Spleen (tissue), 11 donors: Measurements from ENCODE around the gene STAP2. TPM values are rescaled to one million over a fixed set of nuclear protein-coding genes. Genes with fewer than 3 reads are reported as not detected.

Experiments
- DNase-seq: peaks from one replicate; pipeline ENCODE4 v3.0.0-alpha.2; 2020
- H3K27ac ChIP-seq, 8 donors: fragments of 200-600 bp; sonication (generic) in 7 of 8; 1 replicate in 4 of 8; 2 replicates in 4 of 8; pipeline versions ENCODE4 v1.5.0 to v1.8.0; 2016 to 2021; ENCODE audit warnings: inconsistent platforms in 4 of 8, mild to moderate bottlenecking in 4 of 8, moderate library complexity in 1 of 8
- H3K27me3 ChIP-seq, 7 donors: fragments of 200-600 bp; sonication (generic) in 6 of 7; replicated peaks in 1 of 7; 1 replicate in 4 of 7; 2 replicates in 3 of 7; pipeline versions ENCODE4 v1.5.0 to v1.8.0; 2016 to 2021; ENCODE audit warnings: inconsistent platforms in 3 of 7, mild to moderate bottlenecking in 1 of 7
- H3K36me3 ChIP-seq, 6 donors: fragments of 200-600 bp; sonication (generic) in 5 of 6; 1 replicate in 4 of 6; 2 replicates in 2 of 6; pipeline versions ENCODE4 v1.5.0 to v1.8.0; 2016 to 2021; ENCODE audit warnings: inconsistent platforms in 2 of 6
- H3K4me1 ChIP-seq, 6 donors: fragments of 200-600 bp; sonication (generic) in 5 of 6; 1 replicate in 3 of 6; 2 replicates in 3 of 6; pipeline versions ENCODE4 v1.5.0 to v1.8.0; 2016 to 2021; ENCODE audit warnings: inconsistent platforms in 3 of 6
- H3K4me3 ChIP-seq, 8 donors: fragments of 200-600 bp; sonication (generic) in 7 of 8; 1 replicate in 4 of 8; 2 replicates in 4 of 8; pipeline versions ENCODE4 v1.5.0 to v1.8.0; 2016 to 2021; ENCODE audit warnings: inconsistent platforms in 4 of 8, mild to moderate bottlenecking in 4 of 8, moderate library complexity in 2 of 8
- H3K9me3 ChIP-seq, 8 donors: fragments of 200-600 bp; sonication (generic) in 7 of 8; 1 replicate in 4 of 8; 2 replicates in 4 of 8; pipeline versions ENCODE4 v1.5.0 to v1.8.0; 2016 to 2021; ENCODE audit warnings: inconsistent platforms in 4 of 8
- POLR2A ChIP-seq, 3 donors: fragments of 450-650 bp; IDR thresholded peaks; one replicate each; pipeline ENCODE4 v1.5.1; 2017; ENCODE audit warnings: antibody characterized with exemption in 3 of 3, mild to moderate bottlenecking in 1 of 3
- POLR2AphosphoS5 ChIP-seq, 3 donors: sonication (generic); formaldehyde crosslinking; IDR thresholded peaks; one replicate each; pipeline ENCODE4 v1.5.1; 2017; ENCODE audit warnings: antibody characterized with exemption in 3 of 3
- WGBS, 5 donors: extraction: QIAGEN DNeasy Blood & Tissue Kit in 3 of 5; methylation state at CpG; one replicate each; pipeline versions ENCODE4 v1.1.5 to v1.1.7; 2013 to 2018; 5-methylcytosine and 5-hydroxymethylcytosine counted together
- intact Hi-C: fragments of 100-400 bp; cut with DNase I; formaldehyde crosslinking; loops from one replicate; pipeline ENCODE4 v1.15.0; 2023; ENCODE audit warnings: low total_unique reads
- polyA plus RNA-seq, 3 donors: library from polyadenylated mRNA; stranded (reverse); fragments of 200-250 nt; gene quantifications; one replicate each; pipeline ENCODE4 v1.2.1, GENCODE V29; 2013
- total RNA-seq, 7 donors: library from RNA; depleted of rRNA in 3 of 7; stranded (reverse); fragments of >200 nt in 3 of 7; fragmentation: NEBNext Ultra II Directional in 4 of 7; extraction: Animal tissue kit (Norgen Biotek cat#: 25700) in 4 of 7; gene quantifications; one replicate each; pipeline versions ENCODE4 v1.1.0 to v1.2.1, GENCODE V29; 2016 to 2021
- TF ChIP-seq, protein P1 (sequence below), 11 experiments: fragments of 200-600 bp in 7 of 11; fragments of 450-650 bp in 4 of 11; sonication (generic) in 4 of 11; IDR thresholded peaks in 8 of 11; conservative IDR thresholded peaks in 3 of 11; 1 replicate in 7 of 11; 2 replicates in 4 of 11; pipeline versions ENCODE4 v1.4.0 to v1.8.0; 2016 to 2021; ENCODE audit warnings: antibody characterized with exemption in 11 of 11, inconsistent platforms in 4 of 11, mild to moderate bottlenecking in 1 of 11
- donor health status: healthy with polysubstance abuse.
- donor health status: DM: no; HTN: no; CAD: no; lungs with moderate emphysema.
- donor health status: DM: no; HTN: no; CAD: no.
- donor health status: Bipolar disorder and iron deficiency.
- donor health status: healthy.
- donor health status: DM: no; HTN: no; CAD: no.
- donor health status: DM: yes; HTN: yes; CAD: no.

STAP2 gene
- total and polyA plus RNA-seq, 10 donors: 0.79 to 5.1 (median 2.1) TPM; not detected in 1

DNA sequence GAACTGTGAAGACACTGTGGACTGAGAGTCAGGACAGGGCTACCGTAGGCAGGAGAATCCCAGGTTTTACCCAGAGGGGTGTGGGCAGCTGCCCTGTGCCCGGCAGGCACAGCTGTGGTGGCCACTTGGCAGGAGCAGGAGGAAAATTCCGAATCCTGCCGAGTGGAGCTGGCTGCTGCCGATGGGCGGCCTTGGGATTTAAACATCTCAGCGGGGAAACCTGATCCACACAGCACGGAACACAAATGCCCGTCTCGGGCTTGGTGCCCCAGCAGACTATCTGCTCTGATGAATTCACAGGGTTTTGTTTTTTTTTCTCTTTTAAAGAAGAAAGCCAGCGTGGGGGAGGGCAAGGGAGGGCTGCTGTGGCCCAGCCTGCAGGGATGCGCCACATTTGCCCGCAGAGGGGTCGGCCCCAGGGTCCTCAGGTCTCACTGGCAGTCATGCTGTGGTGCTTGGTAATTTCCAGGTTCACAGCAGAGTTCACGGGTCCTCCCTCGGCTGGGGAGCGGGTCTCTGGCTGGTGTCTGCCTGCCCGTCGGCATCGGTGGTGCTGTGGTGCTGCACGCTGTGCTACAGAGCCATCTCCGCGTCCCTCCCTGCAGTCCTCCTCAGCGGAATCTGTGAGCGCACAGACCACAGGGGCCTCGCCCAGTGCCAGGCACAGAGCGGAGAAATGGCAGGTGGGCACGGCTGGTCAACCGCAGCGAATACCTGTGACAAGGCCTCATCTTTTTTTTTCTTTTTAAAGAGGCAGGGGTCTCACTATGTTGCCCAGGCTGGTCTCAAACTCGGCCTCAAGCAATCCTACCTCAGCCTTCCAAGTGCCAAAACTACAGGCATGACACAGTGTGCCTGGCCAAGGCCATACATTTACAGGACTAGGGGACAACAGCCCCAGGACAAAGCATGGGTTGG is 32.9 kb upstream of the STAP2 start:
- Histone ChIP-seq H3K4me3 (no peak overlapping the region), H3K4me1 (peaks cover 88 to 98% (median 91%) of the 10 kb centered on the region in 6 donors), H3K27ac (peak overlapping the region in 6 of 8 donors; percentile 4 to 92 (median 86)), H3K9me3 (no peaks in the 10 kb centered on the region), H3K27me3 (no peaks in the 10 kb centered on the region), H3K36me3 (peaks cover 0 to 42% (median 6%) of the 10 kb centered on the region in 6 donors)
- WGBS, 5 donors: 82 to 93% (median 92%) methylated on average over 23 to 31 of the region's 31 CpGs
- TF ChIP-seq, protein P1, sequence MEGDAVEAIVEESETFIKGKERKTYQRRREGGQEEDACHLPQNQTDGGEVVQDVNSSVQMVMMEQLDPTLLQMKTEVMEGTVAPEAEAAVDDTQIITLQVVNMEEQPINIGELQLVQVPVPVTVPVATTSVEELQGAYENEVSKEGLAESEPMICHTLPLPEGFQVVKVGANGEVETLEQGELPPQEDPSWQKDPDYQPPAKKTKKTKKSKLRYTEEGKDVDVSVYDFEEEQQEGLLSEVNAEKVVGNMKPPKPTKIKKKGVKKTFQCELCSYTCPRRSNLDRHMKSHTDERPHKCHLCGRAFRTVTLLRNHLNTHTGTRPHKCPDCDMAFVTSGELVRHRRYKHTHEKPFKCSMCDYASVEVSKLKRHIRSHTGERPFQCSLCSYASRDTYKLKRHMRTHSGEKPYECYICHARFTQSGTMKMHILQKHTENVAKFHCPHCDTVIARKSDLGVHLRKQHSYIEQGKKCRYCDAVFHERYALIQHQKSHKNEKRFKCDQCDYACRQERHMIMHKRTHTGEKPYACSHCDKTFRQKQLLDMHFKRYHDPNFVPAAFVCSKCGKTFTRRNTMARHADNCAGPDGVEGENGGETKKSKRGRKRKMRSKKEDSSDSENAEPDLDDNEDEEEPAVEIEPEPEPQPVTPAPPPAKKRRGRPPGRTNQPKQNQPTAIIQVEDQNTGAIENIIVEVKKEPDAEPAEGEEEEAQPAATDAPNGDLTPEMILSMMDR (IDR thresholded peaks at IDR 0.05 in 8 of 11, conservative IDR thresholded peaks at IDR 0.05 in 3 of 11): no peak
- peak in 1 of 3 donors; percentile 2 for TF ChIP-seq POLR2AphosphoS5 (IDR thresholded peaks at IDR 0.05)
- no peak for TF ChIP-seq POLR2A (IDR thresholded peaks at IDR 0.05)
- DNase-seq: no peak
- intact Hi-C loops: no loop called here

DNA sequence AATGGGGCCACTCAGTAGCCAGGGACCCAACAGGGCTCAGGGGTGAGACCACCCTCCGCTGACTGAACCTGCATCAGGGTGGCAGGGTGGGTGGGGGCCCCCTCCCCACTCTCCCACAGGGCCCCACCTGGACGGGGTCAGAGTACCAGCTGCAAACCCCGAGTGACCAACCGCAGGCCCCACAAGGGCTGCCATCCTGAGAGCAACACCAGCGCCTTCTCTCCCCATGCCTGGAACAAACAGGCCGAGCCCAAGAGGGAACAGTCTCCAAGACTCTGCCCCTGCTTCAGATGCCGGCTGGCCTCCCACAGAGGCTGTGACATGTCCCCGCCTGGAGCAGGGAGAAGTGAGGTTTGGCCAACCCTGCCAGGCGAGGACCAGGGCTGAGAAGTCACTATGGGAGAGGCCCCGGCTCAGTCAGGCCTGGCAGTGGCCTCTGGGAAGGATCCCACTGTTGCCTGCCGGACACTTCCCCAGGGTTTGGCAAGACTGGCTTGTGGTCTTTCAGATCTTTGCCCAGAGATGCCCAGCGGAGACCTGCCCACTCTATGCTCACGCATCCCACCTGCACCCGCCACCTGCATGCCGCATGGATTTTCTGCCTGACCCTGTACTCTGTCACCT is 31.9 kb upstream of the STAP2 start:
- H3K27ac ChIP-seq: peak overlapping the region; percentile 77 to 92 (median 86)

DNA sequence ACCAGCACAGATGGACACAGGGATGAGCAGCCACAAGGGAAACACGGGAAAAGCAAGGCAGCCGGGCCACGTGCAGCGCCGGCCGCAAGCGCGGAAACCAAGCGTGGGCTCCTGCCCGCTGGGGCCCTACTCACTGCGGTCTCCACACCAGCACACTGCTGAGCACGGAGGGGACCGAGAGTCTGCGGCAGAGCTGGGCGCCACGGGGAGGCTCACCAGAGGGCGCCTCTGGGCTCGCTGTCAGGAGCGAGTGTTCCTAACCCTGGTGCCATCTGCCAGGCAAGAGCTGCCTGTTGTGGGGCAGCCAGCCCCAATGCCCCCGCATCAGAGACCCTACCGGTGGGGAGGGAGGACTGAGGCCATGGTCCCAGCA is 31.2 kb upstream of the STAP2 start:
- no peak for TF ChIP-seq POLR2A (IDR thresholded peaks at IDR 0.05)
- TF ChIP-seq POLR2AphosphoS5 (IDR thresholded peaks at IDR 0.05): peak; percentile 52 to 61 (median 58)
- TF ChIP-seq, protein P1 (IDR thresholded peaks at IDR 0.05 in 8 of 11, conservative IDR thresholded peaks at IDR 0.05 in 3 of 11): peak in 10 of 11 experiments; percentile 18 to 70 (median 57)
- Histone ChIP-seq H3K4me1 (peaks cover 72 to 85% (median 74%) of the 10 kb centered on the region in 6 donors), H3K9me3 (no peaks in the 10 kb centered on the region), H3K27me3 (no peaks in the 10 kb centered on the region), H3K4me3 (peak overlapping the region; percentile 1 to 66 (median 26)), H3K27ac (peak overlapping the region; percentile 77 to 92 (median 86)), H3K36me3 (peaks cover 0 to 58% (median 21%) of the 10 kb centered on the region in 6 donors)
- 2 to 59% (median 14%) methylated on average over 3 to 21 of the region's 21 CpGs for WGBS, 5 donors
- DNase-seq: peak; percentile 93
- intact Hi-C loops: no loop called here

More for the DNA sequence above, 31.9 kb upstream of the STAP2 start:
- Histone ChIP-seq H3K9me3 (no peaks in the 10 kb centered on the region), H3K4me1 (peaks cover 78 to 92% (median 81%) of the 10 kb centered on the region in 6 donors), H3K27me3 (no peaks in the 10 kb centered on the region), H3K36me3 (peaks cover 0 to 51% (median 16%) of the 10 kb centered on the region in 6 donors), H3K4me3 (peak overlapping the region in 5 of 8 donors; percentile 1 to 66 (median 35))
- DNase-seq: no peak
- TF ChIP-seq POLR2AphosphoS5 (IDR thresholded peaks at IDR 0.05) (peak in 1 of 3 donors; percentile 6), POLR2A (IDR thresholded peaks at IDR 0.05) (no peak)
- TF ChIP-seq, protein P1 (IDR thresholded peaks at IDR 0.05 in 8 of 11, conservative IDR thresholded peaks at IDR 0.05 in 3 of 11): no peak
- WGBS, 5 donors: 82 to 92% (median 91%) methylated on average over 10 to 15 of the region's 15 CpGs
- intact Hi-C loops: no loop called here
